Activated T-helper 2 cell treated with anti-CD3 and anti-CD28 coated beads, Interferon-gamma antibody, Interleukin-2, Interleukin-4, amounts not matched to agents 10 μg/mL and 5 μg/mL and 100 μg/mL, durations not matched to agents 14 hours and 24 hours and 36 hours (primary cell): ENCODE results near the gene MCEE. TPM values are rescaled to one million over a fixed set of nuclear protein-coding genes. Genes with fewer than 3 reads are reported as not detected.
A peak's percentile ranks its signal among the peaks of the same experiment; 100 is the strongest.
"Not testable (repeated sequence)": the region's sequence is repeated elsewhere in the genome, so short reads cannot be mapped to it uniquely, and the experiment has no call there.

Experiments used
- DNase-seq: peaks from one replicate; pipeline ENCODE4 v3.0.0; 2021; ENCODE audit warnings: low spot score
- H3K27ac Mint-ChIP-seq: one replicate; pipeline ENCODE4 v1.8.0; 2021; ENCODE audit warnings: mixed read lengths
- H3K27me3 Mint-ChIP-seq: one replicate; pipeline ENCODE4 v1.8.0; 2021; ENCODE audit warnings: low read depth, mixed read lengths
- H3K36me3 Mint-ChIP-seq: one replicate; pipeline ENCODE4 v1.8.0; 2021; ENCODE audit warnings: low read depth, mixed read lengths
- H3K4me1 Mint-ChIP-seq: one replicate; pipeline ENCODE4 v1.8.0; 2021; ENCODE audit warnings: low read depth, mixed read lengths
- H3K4me3 Mint-ChIP-seq: one replicate; pipeline ENCODE4 v1.8.0; 2021; ENCODE audit warnings: low read depth, mild to moderate bottlenecking, moderate library complexity, mixed read lengths
- H3K9me3 Mint-ChIP-seq: one replicate; pipeline ENCODE4 v1.8.0; 2021; ENCODE audit warnings: mixed read lengths
- intact Hi-C: fragments of 100-400 bp; cut with micrococcal nuclease; formaldehyde crosslinking; loops from one replicate; pipeline ENCODE4 v1.15.1; 2023
- total RNA-seq: library from RNA; stranded (reverse); gene quantifications from 2 replicates; pipeline ENCODE4 v1.2.3, GENCODE V29; 2022

MCEE gene
- 12.8 and 14.3 TPM in 2 replicates for total RNA-seq

GRCh38 chr2:71130152-71130904 lies at the start of gene MCEE, which contains the start of gene MPHOSPH10:
Gene MCEE, minus strand, starts transcription at chr2:71130229. Its CDS starts 10 bp downstream, at chr2:71130219.
Gene MPHOSPH10, plus strand, starts transcription at chr2:71130634. Its CDS starts 32 bp downstream, at chr2:71130666.
- DNase-seq, result peak; percentile 87
- intact Hi-C loops, result loop anchor here (1.0 to 10.0 kb wide), 4 partner anchors 62 to 200 kb away; partner anchors contain the start of genes NAGK, PAIP2B and ZNF638
- Mint-ChIP-seq H3K27ac (no peak within 1 kb of the TSS), H3K4me1 (peaks cover 13% of the 10 kb centered on the region), H3K4me3 (no peak within 1 kb of the TSS), H3K27me3 (no peaks in the 10 kb centered on the region), H3K9me3 (no peaks in the 10 kb centered on the region), H3K36me3 (peaks cover 20% of the 10 kb centered on the region)

DNA sequence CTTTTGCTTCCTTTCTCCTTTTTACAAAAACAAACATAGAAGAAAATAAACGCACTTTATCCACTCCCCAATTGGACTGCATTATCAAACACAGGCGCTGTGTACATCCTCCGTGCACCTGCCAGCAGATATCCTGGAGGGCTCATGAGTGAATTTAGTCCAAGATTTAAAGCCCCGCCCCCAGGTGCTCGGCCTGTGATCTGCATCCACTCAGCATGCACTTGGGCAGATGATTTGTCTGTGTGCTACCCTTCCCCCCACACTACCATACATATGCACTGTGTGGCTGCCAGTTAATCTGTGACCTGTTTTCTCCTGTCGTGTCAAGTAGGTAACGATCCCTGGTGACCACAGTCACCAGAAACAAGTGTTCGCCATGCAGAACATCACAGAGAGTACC lies 48.8 kb upstream of the MCEE start:
- H3K9me3 Mint-ChIP-seq, intact Hi-C loops, H3K4me1 Mint-ChIP-seq, H3K36me3 Mint-ChIP-seq, H3K27ac Mint-ChIP-seq, H3K27me3 Mint-ChIP-seq, DNase-seq, H3K4me3 Mint-ChIP-seq: not testable (repeated sequence)

DNA sequence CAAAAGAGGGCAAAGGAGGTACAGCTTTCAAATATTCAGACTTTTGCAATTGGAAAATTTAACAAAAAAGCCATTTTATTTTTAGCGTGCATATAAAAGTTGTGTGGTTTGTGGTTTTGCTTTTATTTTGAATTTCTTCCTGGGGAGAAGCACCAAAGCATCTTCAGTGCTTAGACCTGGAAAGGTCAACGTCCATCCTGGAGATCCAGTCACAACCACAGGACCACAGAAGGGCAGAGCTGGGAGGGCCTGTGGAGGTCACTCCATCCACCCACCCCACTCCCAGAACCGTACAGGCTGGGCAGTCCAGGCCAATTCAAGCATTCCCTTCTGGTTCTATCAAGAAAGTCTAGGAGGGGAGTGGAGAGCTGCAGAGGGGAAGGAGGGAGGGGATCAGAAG lies 44.2 kb upstream of the MCEE start:
- intact Hi-C loops, result no loop called here
- Mint-ChIP-seq H3K4me1 (peaks cover 10% of the 10 kb centered on the region), H3K27me3 (peaks cover 6% of the 10 kb centered on the region), H3K9me3 (no peaks in the 10 kb centered on the region), H3K27ac (no peak overlapping the region), H3K4me3 (no peak overlapping the region), H3K36me3 (no peaks in the 10 kb centered on the region)
- no peak for DNase-seq

GRCh38 chr2:71173096-71173495 lies 43.1 kb upstream of the MCEE start:
- H3K9me3 Mint-ChIP-seq, result no peaks in the 10 kb centered on the region
- H3K4me1 Mint-ChIP-seq, result peaks cover 10% of the 10 kb centered on the region
- H3K4me3 Mint-ChIP-seq, result no peak overlapping the region
- intact Hi-C loops, result no loop called here
- no peaks in the 10 kb centered on the region for H3K36me3 Mint-ChIP-seq
- H3K27ac Mint-ChIP-seq, result no peak overlapping the region
- no peak for DNase-seq
- H3K27me3 Mint-ChIP-seq, result peaks cover 4% of the 10 kb centered on the region

- Mint-ChIP-seq H3K36me3 (no peaks in the 10 kb centered on the region), H3K9me3 (no peaks in the 10 kb centered on the region), H3K27ac (no peak overlapping the region), H3K4me3 (no peak overlapping the region), H3K27me3 (peaks cover 10% of the 10 kb centered on the region), H3K4me1 (no peaks in the 10 kb centered on the region)
- intact Hi-C loops, result no loop called here
- no peak for DNase-seq
Measured at GRCh38 chr2:71166812-71167211, 36.8 kb upstream of the MCEE start.

- Mint-ChIP-seq H3K4me3 (no peak overlapping the region), H3K4me1 (no peaks in the 10 kb centered on the region), H3K27me3 (peaks cover 5% of the 10 kb centered on the region), H3K36me3 (no peaks in the 10 kb centered on the region), H3K27ac (no peak overlapping the region), H3K9me3 (no peaks in the 10 kb centered on the region)
- intact Hi-C loops, result loop anchor here (5.0 kb wide), 1 partner anchor 355 kb away; no protein-coding TSS in a partner anchor
- DNase-seq, result peak; percentile 22
Measured at GRCh38 chr2:71157124-71157793, 27.2 kb upstream of the MCEE start.

- Mint-ChIP-seq H3K27ac (no peak overlapping the region), H3K4me1 (no peaks in the 10 kb centered on the region), H3K36me3 (no peaks in the 10 kb centered on the region), H3K9me3 (no peaks in the 10 kb centered on the region), H3K4me3 (no peak overlapping the region), H3K27me3 (peaks cover 2% of the 10 kb centered on the region)
- DNase-seq, result no peak
- intact Hi-C loops, result loop anchor here (5.0 kb wide), 1 partner anchor 356 kb away; no protein-coding TSS in a partner anchor
Measured at GRCh38 chr2:71156573-71156972, 26.5 kb upstream of the MCEE start.

DNA sequence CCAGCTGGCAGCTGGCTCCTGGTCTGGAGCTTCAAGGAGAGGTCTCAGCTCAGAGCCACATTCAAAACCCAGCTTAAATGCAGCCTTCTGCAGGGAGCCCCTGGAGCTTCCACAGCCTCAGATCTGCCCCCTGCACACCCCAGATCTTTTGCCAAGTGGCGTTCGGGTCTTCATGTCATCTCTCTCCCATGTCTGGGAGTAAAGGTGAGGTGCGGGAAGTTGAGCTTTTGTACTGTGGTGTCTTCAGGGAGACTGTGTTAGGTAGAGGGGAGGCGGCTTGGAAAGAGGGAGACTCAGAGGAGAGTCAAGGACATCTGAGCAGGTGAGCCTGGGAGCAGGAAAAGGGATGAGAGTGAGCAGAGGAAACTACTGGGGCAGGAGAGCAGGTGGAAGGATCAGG lies 25.8 kb upstream of the MCEE start:
- H3K4me3 Mint-ChIP-seq, result no peak overlapping the region
- H3K27me3 Mint-ChIP-seq, result peaks cover 2% of the 10 kb centered on the region
- no peaks in the 10 kb centered on the region for H3K4me1 Mint-ChIP-seq
- peaks cover 2% of the 10 kb centered on the region for H3K36me3 Mint-ChIP-seq
- intact Hi-C loops, result loop anchor here (5.0 kb wide), 1 partner anchor 356 kb away; no protein-coding TSS in a partner anchor
- no peak for DNase-seq
- no peak overlapping the region for H3K27ac Mint-ChIP-seq
- H3K9me3 Mint-ChIP-seq, result no peaks in the 10 kb centered on the region

DNA sequence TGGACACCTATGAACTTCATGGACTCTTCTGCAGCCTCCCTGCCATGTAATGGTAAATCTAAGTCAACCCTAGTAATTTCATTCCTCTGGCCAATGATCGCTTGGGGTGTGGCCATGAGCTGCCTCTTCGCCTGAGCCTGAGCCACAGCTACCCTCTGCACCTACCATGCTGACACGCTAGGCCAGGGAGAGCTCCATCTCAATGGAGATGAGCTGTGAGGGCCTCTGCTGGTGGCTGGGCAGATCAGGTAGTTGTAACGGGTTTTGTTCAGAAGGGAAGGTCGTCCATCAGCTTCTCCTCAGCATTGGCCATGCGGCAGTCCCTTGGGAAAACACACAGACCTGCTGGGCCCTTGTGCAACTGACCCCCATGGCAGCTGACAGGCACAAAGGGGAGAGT lies 24.8 kb upstream of the MCEE start:
- H3K27ac Mint-ChIP-seq, result no peak overlapping the region
- H3K27me3 Mint-ChIP-seq, result peaks cover 2% of the 10 kb centered on the region
- peaks cover 11% of the 10 kb centered on the region for H3K36me3 Mint-ChIP-seq
- intact Hi-C loops, result loop anchor here (5.0 kb wide), 1 partner anchor 358 kb away; no protein-coding TSS in a partner anchor
- no peaks in the 10 kb centered on the region for H3K4me1 Mint-ChIP-seq
- H3K9me3 Mint-ChIP-seq, result no peaks in the 10 kb centered on the region
- no peak for DNase-seq
- no peak overlapping the region for H3K4me3 Mint-ChIP-seq

- H3K4me3 Mint-ChIP-seq, result no peak overlapping the region
- peaks cover 2% of the 10 kb centered on the region for H3K27me3 Mint-ChIP-seq
- intact Hi-C loops, result no loop called here
- peaks cover 16% of the 10 kb centered on the region for H3K36me3 Mint-ChIP-seq
- no peak overlapping the region for H3K27ac Mint-ChIP-seq
- no peaks in the 10 kb centered on the region for H3K9me3 Mint-ChIP-seq
- no peak for DNase-seq
- H3K4me1 Mint-ChIP-seq, result no peaks in the 10 kb centered on the region
Measured at GRCh38 chr2:71154279-71154678, 24.2 kb upstream of the MCEE start.

GRCh38 chr2:71153585-71154224 lies 23.7 kb upstream of the MCEE start:
- DNase-seq, result no peak
- H3K4me1 Mint-ChIP-seq, result no peaks in the 10 kb centered on the region
- H3K27me3 Mint-ChIP-seq, result peaks cover 2% of the 10 kb centered on the region
- H3K9me3 Mint-ChIP-seq, result no peaks in the 10 kb centered on the region
- no peak overlapping the region for H3K4me3 Mint-ChIP-seq
- intact Hi-C loops, result no loop called here
- peaks cover 21% of the 10 kb centered on the region for H3K36me3 Mint-ChIP-seq
- H3K27ac Mint-ChIP-seq, result no peak overlapping the region

- H3K27me3 Mint-ChIP-seq, result no peaks in the 10 kb centered on the region
- H3K4me1 Mint-ChIP-seq, result no peaks in the 10 kb centered on the region
- H3K4me3 Mint-ChIP-seq, result no peak overlapping the region
- no peak for DNase-seq
- intact Hi-C loops, result no loop called here
- H3K36me3 Mint-ChIP-seq, result peaks cover 38% of the 10 kb centered on the region
- no peaks in the 10 kb centered on the region for H3K9me3 Mint-ChIP-seq
- no peak overlapping the region for H3K27ac Mint-ChIP-seq
Measured at GRCh38 chr2:71151620-71152019, 21.6 kb upstream of the MCEE start.
